ENCODE measurements around the gene RUBCNL. TPM values are rescaled to one million over a fixed set of nuclear protein-coding genes. Genes with fewer than 3 reads are reported as not detected.

RUBCNL gene
- total and polyA plus RNA-seq, 2 donors (not counting 3 experiments of a cell fraction or from before 2014, with no cell fraction given) = not detected

DNA sequence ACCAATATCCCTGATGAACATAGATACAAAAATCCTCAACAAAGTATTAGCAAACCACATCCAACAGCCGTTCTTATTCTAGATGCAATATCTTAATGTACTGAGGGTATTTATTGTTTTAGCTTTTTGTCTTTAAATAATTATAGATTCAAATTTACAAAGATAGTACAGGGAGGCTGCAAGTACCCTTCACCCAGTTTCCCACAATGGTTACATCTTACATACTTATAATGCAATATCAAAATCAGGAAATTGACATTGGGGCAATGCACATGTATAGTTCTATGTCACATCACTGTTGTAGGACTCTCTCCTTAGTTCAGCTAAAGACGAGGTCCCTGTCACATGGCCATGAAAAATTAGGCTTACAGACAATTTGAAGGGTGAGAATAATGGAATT, 75.8 kb downstream of the RUBCNL start:
- H3K36me3 ChIP-seq (ENCODE audit: control insufficient read depth in 2 of 2, extremely low read depth in 1 of 2, insufficient read depth in 2 of 2, low read length in 2 of 2) = no peaks in the 10 kb centered on the region
- no peaks in the 10 kb centered on the region for H3K79me2 ChIP-seq (ENCODE audit: control insufficient read depth, insufficient read depth, low read length)
- no peaks in the 10 kb centered on the region for H4K20me1 ChIP-seq (replicated peaks; ENCODE audit: control insufficient read depth, extremely low read depth, insufficient read depth, low read length)
- no peaks in the 10 kb centered on the region for H3K9me3 ChIP-seq (replicated peaks; ENCODE audit: control insufficient read depth, insufficient read depth, low read length)
- POLR2A ChIA-PET = no interaction called here
- no peak for DNase-seq (ENCODE audit: low read depth, low spot score)
- H3K9ac ChIP-seq (replicated peaks; ENCODE audit: extremely low read depth, insufficient read depth, low read length) = no peak overlapping the region
- H3K4me3 ChIP-seq (replicated peaks in 1 of 3; ENCODE audit: insufficient read depth in 1 of 3, low read depth in 1 of 3, low read length in 3 of 3) = no peak overlapping the region
- CTCF ChIA-PET = interaction anchor here (1.4 kb wide), 1 partner anchor 11 kb away, joined by 6 read pairs; no protein-coding TSS in a partner anchor
- H3K27ac ChIP-seq (ENCODE audit: insufficient read depth, low read depth, low read length) = no peak overlapping the region
- no peaks in the 10 kb centered on the region for H3K4me1 ChIP-seq (ENCODE audit: control insufficient read depth, extremely low read depth, insufficient read depth, low read length)
- FAIRE-seq = no peak
- no TSS peak for BruUV-seq (replicated peaks)
- H3K4me2 ChIP-seq (ENCODE audit: insufficient read depth, low read length) = no peak overlapping the region
- dilution Hi-C loops (cut with MboI; ENCODE audit: extremely low pct_ligation_motif_present, low sequenced_read_pairs) = no loop called here
- H3K9me1 ChIP-seq (replicated peaks; ENCODE audit: control insufficient read depth, extremely low read depth, insufficient read depth, low read length) = no peaks in the 10 kb centered on the region
- no peak for TF ChIP-seq GATA2 (IDR thresholded peaks at IDR 0.05; ENCODE audit: insufficient read depth, insufficient read length, low read depth, low read length)
- TF ChIP-seq POLR2A (IDR thresholded peaks at IDR 0.05; ENCODE audit: low read depth, low read length) = no peak
- no peak for TF ChIP-seq JUN (IDR thresholded peaks at IDR 0.05; ENCODE audit: borderline replicate concordance, insufficient read depth, insufficient read length, low read depth)
- TF ChIP-seq MYC (IDR thresholded peaks at IDR 0.05; ENCODE audit: low read depth, low read length) = no peak
- no peaks in the 10 kb centered on the region for H3K27me3 ChIP-seq (ENCODE audit: control insufficient read depth in 2 of 2, insufficient read depth in 2 of 2, low read length in 2 of 2)
- no peak overlapping the region for H2AFZ ChIP-seq (ENCODE audit: low read depth, low read length)
- intact Hi-C loops (cut with micrococcal nuclease) = loop anchor here (2.0 kb wide), 1 partner anchor 14 kb away; no protein-coding TSS in a partner anchor

DNA sequence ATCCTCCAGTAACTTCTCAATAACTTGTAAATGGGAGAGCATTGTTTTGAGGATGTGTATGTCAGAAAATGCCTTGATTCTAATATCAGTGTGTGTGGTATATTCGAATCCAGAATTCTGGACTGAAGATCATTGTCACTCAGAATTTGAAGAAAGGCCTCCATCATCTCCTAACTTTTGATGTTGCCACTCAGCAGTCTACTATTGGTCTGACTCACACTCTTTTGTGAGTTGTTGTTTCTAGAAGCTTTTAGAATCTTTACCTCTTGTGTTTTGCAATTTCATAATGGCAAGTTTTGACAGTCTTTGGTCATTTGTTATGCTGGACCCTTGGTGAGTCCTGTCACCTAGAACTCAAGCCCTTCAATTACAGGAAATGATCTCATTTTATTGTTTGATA, 77.0 kb downstream of the RUBCNL start:
- Histone ChIP-seq H3K9me1 (replicated peaks; ENCODE audit: control insufficient read depth, extremely low read depth, insufficient read depth, low read length) (no peaks in the 10 kb centered on the region), H2AFZ (ENCODE audit: low read depth, low read length) (no peak overlapping the region), H3K27me3 (ENCODE audit: control insufficient read depth in 2 of 2, insufficient read depth in 2 of 2, low read length in 2 of 2) (no peaks in the 10 kb centered on the region), H3K9me3 (replicated peaks; ENCODE audit: control insufficient read depth, insufficient read depth, low read length) (no peaks in the 10 kb centered on the region), H3K4me2 (ENCODE audit: insufficient read depth, low read length) (no peak overlapping the region), H3K9ac (replicated peaks; ENCODE audit: extremely low read depth, insufficient read depth, low read length) (no peak overlapping the region), H3K4me1 (ENCODE audit: control insufficient read depth, extremely low read depth, insufficient read depth, low read length) (no peaks in the 10 kb centered on the region), H3K4me3 (replicated peaks in 1 of 3; ENCODE audit: insufficient read depth in 1 of 3, low read depth in 1 of 3, low read length in 3 of 3) (no peak overlapping the region), H3K27ac (ENCODE audit: insufficient read depth, low read depth, low read length) (no peak overlapping the region), H4K20me1 (replicated peaks; ENCODE audit: control insufficient read depth, extremely low read depth, insufficient read depth, low read length) (no peaks in the 10 kb centered on the region), H3K36me3 (ENCODE audit: control insufficient read depth in 2 of 2, extremely low read depth in 1 of 2, insufficient read depth in 2 of 2, low read length in 2 of 2) (no peaks in the 10 kb centered on the region), H3K79me2 (ENCODE audit: control insufficient read depth, insufficient read depth, low read length) (no peaks in the 10 kb centered on the region)
- POLR2A ChIA-PET = no interaction called here
- TF ChIP-seq MYC (IDR thresholded peaks at IDR 0.05; ENCODE audit: low read depth, low read length) (no peak), POLR2A (IDR thresholded peaks at IDR 0.05; ENCODE audit: low read depth, low read length) (no peak), FOS (IDR thresholded peaks at IDR 0.05; ENCODE audit: borderline replicate concordance, insufficient read depth, low read length) (no peak), GATA2 (IDR thresholded peaks at IDR 0.05; ENCODE audit: insufficient read depth, insufficient read length, low read depth, low read length) (no peak), POLR2AphosphoS5 (IDR thresholded peaks at IDR 0.05; ENCODE audit: insufficient read depth, low read depth, low read length) (no peak), EZH2 (IDR thresholded peaks at IDR 0.05; ENCODE audit: borderline replicate concordance, low read depth, low read length, severe bottlenecking) (no peak), JUN (IDR thresholded peaks at IDR 0.05; ENCODE audit: borderline replicate concordance, insufficient read depth, insufficient read length, low read depth) (no peak)
- TF ChIP-seq, protein P1, sequence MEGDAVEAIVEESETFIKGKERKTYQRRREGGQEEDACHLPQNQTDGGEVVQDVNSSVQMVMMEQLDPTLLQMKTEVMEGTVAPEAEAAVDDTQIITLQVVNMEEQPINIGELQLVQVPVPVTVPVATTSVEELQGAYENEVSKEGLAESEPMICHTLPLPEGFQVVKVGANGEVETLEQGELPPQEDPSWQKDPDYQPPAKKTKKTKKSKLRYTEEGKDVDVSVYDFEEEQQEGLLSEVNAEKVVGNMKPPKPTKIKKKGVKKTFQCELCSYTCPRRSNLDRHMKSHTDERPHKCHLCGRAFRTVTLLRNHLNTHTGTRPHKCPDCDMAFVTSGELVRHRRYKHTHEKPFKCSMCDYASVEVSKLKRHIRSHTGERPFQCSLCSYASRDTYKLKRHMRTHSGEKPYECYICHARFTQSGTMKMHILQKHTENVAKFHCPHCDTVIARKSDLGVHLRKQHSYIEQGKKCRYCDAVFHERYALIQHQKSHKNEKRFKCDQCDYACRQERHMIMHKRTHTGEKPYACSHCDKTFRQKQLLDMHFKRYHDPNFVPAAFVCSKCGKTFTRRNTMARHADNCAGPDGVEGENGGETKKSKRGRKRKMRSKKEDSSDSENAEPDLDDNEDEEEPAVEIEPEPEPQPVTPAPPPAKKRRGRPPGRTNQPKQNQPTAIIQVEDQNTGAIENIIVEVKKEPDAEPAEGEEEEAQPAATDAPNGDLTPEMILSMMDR (IDR thresholded peaks at IDR 0.05; ENCODE audit: extremely low read depth in 1 of 2, insufficient read depth in 1 of 2, low read depth in 1 of 2, low read length in 2 of 2) = no peak
- TF ChIP-seq, protein P2, sequence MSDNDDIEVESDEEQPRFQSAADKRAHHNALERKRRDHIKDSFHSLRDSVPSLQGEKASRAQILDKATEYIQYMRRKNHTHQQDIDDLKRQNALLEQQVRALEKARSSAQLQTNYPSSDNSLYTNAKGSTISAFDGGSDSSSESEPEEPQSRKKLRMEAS (IDR thresholded peaks at IDR 0.05; ENCODE audit: insufficient read depth, insufficient read length) = no peak
- intact Hi-C loops (cut with micrococcal nuclease) = loop anchor here (2.0 kb wide), 1 partner anchor 13 kb away; no protein-coding TSS in a partner anchor
- DNase-seq (ENCODE audit: low read depth, low spot score) (no peak), FAIRE-seq (no peak)
- BruUV-seq (replicated peaks) = no TSS peak
- dilution Hi-C loops (cut with MboI; ENCODE audit: extremely low pct_ligation_motif_present, low sequenced_read_pairs) = no loop called here
- CTCF ChIA-PET = no interaction called here
